Erythroblast (primary cell): ENCODE data around the gene CAGE1.

Experiments
- GATA1 ChIP-seq: IDR thresholded peaks from 2 replicates; pipeline ENCODE4 v1.6.1; 2011; ENCODE audit warnings: low read depth, mild to moderate bottlenecking, control low read depth, low read length, moderate library complexity
- POLR2A ChIP-seq: IDR thresholded peaks from 2 replicates; pipeline ENCODE4 v1.6.1; 2011; ENCODE audit warnings: mild to moderate bottlenecking, low read length

DNA sequence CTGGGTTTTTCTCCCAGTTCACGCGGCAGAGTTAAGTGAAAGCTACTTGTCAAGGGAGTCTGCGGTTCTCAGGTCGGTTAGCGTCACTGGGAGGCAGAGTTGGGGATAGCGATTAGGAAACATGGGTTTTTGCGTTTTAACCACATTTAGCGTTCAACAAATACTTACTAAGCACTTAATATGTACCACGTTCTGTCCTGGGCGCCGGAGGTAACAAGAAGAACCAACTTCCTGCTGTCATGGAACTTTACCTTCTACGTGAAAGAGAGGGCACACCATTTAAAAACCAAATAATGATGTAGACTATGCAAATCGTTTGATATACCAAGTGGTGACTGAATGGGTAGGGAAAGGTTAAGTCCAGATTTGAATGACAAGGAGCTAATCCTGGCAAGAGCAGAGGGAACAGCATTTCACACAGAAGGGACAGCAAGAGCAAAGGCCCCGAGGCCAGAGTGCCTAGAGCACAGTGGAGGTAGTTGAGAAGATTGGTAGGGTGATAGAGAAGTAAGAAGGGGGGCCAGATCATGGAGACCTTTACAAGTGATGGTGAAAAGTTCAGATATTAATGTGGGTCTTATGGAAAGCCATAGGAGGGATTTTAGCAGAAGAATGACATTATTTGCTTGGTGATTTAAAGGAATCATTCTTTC is 810 bp upstream of the CAGE1 start:
- TF ChIP-seq POLR2A (no peak), GATA1 (no peak)
